ENCODE results near the gene ZNF157. TPM values are rescaled to one million over a fixed set of nuclear protein-coding genes. Genes with fewer than 3 reads are reported as not detected.

Gene ZNF157
- total RNA-seq, 1 experiment from 2014 or later, result 0.07 TPM

GRCh38 chrX:47361538-47362511, 8.6 kb upstream of the ZNF157 start:
- Histone ChIP-seq H3K4me3 (ENCODE audit: low read length) (peak overlapping the region; percentile 39; the same call in 1 of the 2 replicates), H3K9ac (ENCODE audit: low read length) (no peak overlapping the region), H3K27ac (ENCODE audit: low read length) (0 out of 2 replicates have a peak overlapping the region, but pooled peaks have one; percentile 12), H3K9me3 (ENCODE audit: low read length) (no peaks in the 10 kb centered on the region), H3K27me3 (ENCODE audit: low read length) (no peaks in the 10 kb centered on the region), H4K20me1 (ENCODE audit: low read length) (no peaks in the 10 kb centered on the region), H3K36me3 (ENCODE audit: low read depth, low read length) (no peaks in the 10 kb centered on the region), H3K4me1 (ENCODE audit: insufficient read depth, low read length) (no peaks in the 10 kb centered on the region), H3K79me2 (ENCODE audit: low read length) (no peaks in the 10 kb centered on the region), H3K9me2 (replicated peaks; ENCODE audit: low read length) (no peaks in the 10 kb centered on the region), H3F3A (ENCODE audit: low read length, unreplicated experiment) (no peaks in the 10 kb centered on the region), H2AFZ (ENCODE audit: low read length) (peak overlapping the region; percentile 49), H3K4me2 (ENCODE audit: low read length) (peak overlapping the region; percentile 53)
- intact Hi-C loops (cut with micrococcal nuclease), result loop anchor here (5.0 kb wide), 1 partner anchor 170 kb away; the partner anchor contains the start of gene UBA1
- ChIA-PET CTCF (interaction anchor here (1.1 kb wide), 1 partner anchor 23 kb away, joined by 3 read pairs; no protein-coding TSS in a partner anchor), POLR2A (ENCODE audit: unreplicated experiment) (interaction anchor here (0.8 kb wide), 1 partner anchor 19 kb away, joined by 3 read pairs; no protein-coding TSS in a partner anchor)
- no TSS peak for BruUV-seq (replicated peaks)
- peak; percentile 93 for ATAC-seq
- DNase-seq, result peak; percentile 67
- no peak for TF ChIP-seq EZH2phosphoT487 (IDR thresholded peaks at IDR 0.05; ENCODE audit: borderline replicate concordance, low read length)
- TF ChIP-seq EZH2 (IDR thresholded peaks at IDR 0.05; ENCODE audit: low read length, unreplicated experiment), result no peak
- TF ChIP-seq, protein P1, sequence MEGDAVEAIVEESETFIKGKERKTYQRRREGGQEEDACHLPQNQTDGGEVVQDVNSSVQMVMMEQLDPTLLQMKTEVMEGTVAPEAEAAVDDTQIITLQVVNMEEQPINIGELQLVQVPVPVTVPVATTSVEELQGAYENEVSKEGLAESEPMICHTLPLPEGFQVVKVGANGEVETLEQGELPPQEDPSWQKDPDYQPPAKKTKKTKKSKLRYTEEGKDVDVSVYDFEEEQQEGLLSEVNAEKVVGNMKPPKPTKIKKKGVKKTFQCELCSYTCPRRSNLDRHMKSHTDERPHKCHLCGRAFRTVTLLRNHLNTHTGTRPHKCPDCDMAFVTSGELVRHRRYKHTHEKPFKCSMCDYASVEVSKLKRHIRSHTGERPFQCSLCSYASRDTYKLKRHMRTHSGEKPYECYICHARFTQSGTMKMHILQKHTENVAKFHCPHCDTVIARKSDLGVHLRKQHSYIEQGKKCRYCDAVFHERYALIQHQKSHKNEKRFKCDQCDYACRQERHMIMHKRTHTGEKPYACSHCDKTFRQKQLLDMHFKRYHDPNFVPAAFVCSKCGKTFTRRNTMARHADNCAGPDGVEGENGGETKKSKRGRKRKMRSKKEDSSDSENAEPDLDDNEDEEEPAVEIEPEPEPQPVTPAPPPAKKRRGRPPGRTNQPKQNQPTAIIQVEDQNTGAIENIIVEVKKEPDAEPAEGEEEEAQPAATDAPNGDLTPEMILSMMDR (conservative IDR thresholded peaks at IDR 0.05; ENCODE audit: low read depth, low read length), result no peak; the same call in 1 of the 2 replicates

- ChIA-PET POLR2A (ENCODE audit: unreplicated experiment) (no interaction called here), CTCF (no interaction called here)
- Histone ChIP-seq H3F3A (ENCODE audit: low read length, unreplicated experiment) (no peaks in the 10 kb centered on the region), H4K20me1 (ENCODE audit: low read length) (no peaks in the 10 kb centered on the region), H2AFZ (ENCODE audit: low read length) (peak overlapping the region; percentile 77), H3K36me3 (ENCODE audit: low read depth, low read length) (no peaks in the 10 kb centered on the region), H3K4me2 (ENCODE audit: low read length) (peak overlapping the region; percentile 68; the same call in 1 of the 2 replicates), H3K79me2 (ENCODE audit: low read length) (no peaks in the 10 kb centered on the region), H3K27me3 (ENCODE audit: low read length) (no peaks in the 10 kb centered on the region), H3K4me3 (ENCODE audit: low read length) (peak overlapping the region; percentile 46), H3K4me1 (ENCODE audit: insufficient read depth, low read length) (no peaks in the 10 kb centered on the region), H3K9ac (ENCODE audit: low read length) (no peak overlapping the region), H3K9me2 (replicated peaks; ENCODE audit: low read length) (no peaks in the 10 kb centered on the region), H3K9me3 (ENCODE audit: low read length) (no peaks in the 10 kb centered on the region), H3K27ac (ENCODE audit: low read length) (no peak overlapping the region)
- TF ChIP-seq EZH2phosphoT487 (IDR thresholded peaks at IDR 0.05; ENCODE audit: borderline replicate concordance, low read length) (no peak), EZH2 (IDR thresholded peaks at IDR 0.05; ENCODE audit: low read length, unreplicated experiment) (no peak)
- TF ChIP-seq, protein P1 (conservative IDR thresholded peaks at IDR 0.05; ENCODE audit: low read depth, low read length), result no peak
- peak; percentile 23; the same call in 1 of the 2 replicates for ATAC-seq
- intact Hi-C loops (cut with micrococcal nuclease), result no loop called here
- peak; percentile 43 for DNase-seq
- no TSS peak for BruUV-seq (replicated peaks)
These were observed 4.2 kb upstream of the ZNF157 start for GRCh38 chrX:47366041-47366722.

Measured in PC-3 (cell line).